ENCODE data around the gene LGR6.

The LGR6 gene

DNA sequence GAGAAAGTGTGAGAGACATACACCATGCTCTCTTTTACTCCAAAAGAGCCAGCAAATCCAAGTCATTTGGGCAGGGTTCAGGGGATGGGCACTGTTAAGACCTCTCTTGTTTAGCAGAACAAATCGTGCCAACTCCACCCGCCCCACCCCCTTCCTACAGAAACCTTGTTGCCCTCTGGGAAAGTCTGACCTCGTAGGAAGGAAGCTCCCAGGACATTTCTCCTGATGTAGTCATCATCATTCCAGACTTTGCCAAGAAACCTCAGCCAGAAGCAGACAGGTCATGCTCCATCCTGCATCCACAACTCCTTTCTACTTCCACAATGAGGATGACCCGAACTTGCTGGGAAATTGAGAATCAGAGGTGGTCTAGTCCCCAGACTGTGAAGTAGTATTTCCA lies 90.4 kb downstream of the LGR6 start:
- no peaks in the 10 kb centered on the region for H3K36me3 ChIP-seq (ENCODE audit: control insufficient read depth in 2 of 2, insufficient read depth in 2 of 2, low read length in 2 of 2)
- H3K9ac ChIP-seq (ENCODE audit: low read length in 2 of 2) = no peak overlapping the region
- no peak overlapping the region for H3K27ac ChIP-seq (ENCODE audit: low read length)
- H3K9me3 ChIP-seq (ENCODE audit: control insufficient read depth in 2 of 2, low read length in 2 of 2) = no peaks in the 10 kb centered on the region
- peaks cover 2% of the 10 kb centered on the region for H3K4me1 ChIP-seq (ENCODE audit: control insufficient read depth, insufficient read depth, low read length)
- peaks cover 0 to 7% of the 10 kb centered on the region in 2 donors for H3K27me3 ChIP-seq (ENCODE audit: control insufficient read depth in 1 of 2, insufficient read depth in 2 of 2, low read length in 2 of 2)
- H3K4me3 ChIP-seq (ENCODE audit: low read length in 2 of 2) = no peak overlapping the region

DNA sequence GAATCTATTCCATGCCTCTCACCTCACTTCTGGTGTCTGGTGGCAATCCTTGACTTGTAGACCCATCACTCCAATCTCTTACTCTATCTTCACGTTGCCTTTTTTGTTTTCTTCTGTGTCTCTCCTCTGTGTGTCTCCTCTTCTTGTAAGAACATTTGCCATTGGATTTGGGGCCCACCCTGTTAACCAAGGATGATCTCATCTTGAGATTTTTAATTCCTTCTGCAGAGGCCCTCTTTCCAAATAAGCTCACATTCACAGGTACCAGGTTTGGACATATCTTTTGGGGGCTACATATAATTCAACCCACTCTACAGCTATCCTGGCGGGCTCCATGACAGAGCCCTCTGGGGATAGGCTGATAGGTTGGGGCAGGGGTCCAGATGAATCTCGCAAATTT lies 92.3 kb downstream of the LGR6 start:
- Histone ChIP-seq H3K9me3 (ENCODE audit: control insufficient read depth in 2 of 2, low read length in 2 of 2) (no peaks in the 10 kb centered on the region), H3K36me3 (ENCODE audit: control insufficient read depth in 2 of 2, insufficient read depth in 2 of 2, low read length in 2 of 2) (no peaks in the 10 kb centered on the region), H3K9ac (ENCODE audit: low read length in 2 of 2) (no peak overlapping the region), H3K27ac (ENCODE audit: low read length) (no peak overlapping the region), H3K4me3 (ENCODE audit: low read length in 2 of 2) (no peak overlapping the region), H3K4me1 (ENCODE audit: control insufficient read depth, insufficient read depth, low read length) (peaks cover 2% of the 10 kb centered on the region), H3K27me3 (ENCODE audit: control insufficient read depth in 1 of 2, insufficient read depth in 2 of 2, low read length in 2 of 2) (peaks cover 0 to 7% of the 10 kb centered on the region in 2 donors)

DNA sequence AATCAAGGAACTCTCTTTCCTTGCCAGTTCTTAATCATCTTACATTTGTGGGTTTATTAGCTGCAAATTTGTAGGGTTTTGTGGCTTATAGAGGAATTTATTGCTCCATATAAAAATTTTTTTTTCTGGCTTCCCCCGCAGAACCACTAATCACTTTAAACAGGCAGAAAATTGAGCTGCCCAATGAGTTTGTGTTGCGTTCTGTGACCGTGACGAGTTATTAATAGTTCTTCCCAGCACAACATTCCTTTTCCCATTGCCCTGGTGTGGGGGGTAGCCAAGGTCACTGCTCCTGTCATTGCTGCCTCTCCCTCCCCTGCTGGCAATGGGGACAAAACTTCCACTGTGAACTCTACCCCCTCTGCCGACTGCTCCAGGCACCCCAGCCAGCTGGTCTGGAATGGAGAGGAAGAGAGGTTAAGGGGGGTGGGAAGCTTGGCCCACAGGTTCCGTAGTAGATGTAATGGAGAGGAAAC lies 93.1 kb downstream of the LGR6 start:
- Histone ChIP-seq H3K27me3 (ENCODE audit: control insufficient read depth in 1 of 2, insufficient read depth in 2 of 2, low read length in 2 of 2) (peaks cover 0 to 7% of the 10 kb centered on the region in 2 donors), H3K9me3 (ENCODE audit: control insufficient read depth in 2 of 2, low read length in 2 of 2) (no peaks in the 10 kb centered on the region), H3K4me1 (ENCODE audit: control insufficient read depth, insufficient read depth, low read length) (peaks cover 2% of the 10 kb centered on the region), H3K27ac (ENCODE audit: low read length) (no peak overlapping the region), H3K4me3 (ENCODE audit: low read length in 2 of 2) (no peak overlapping the region), H3K9ac (ENCODE audit: low read length in 2 of 2) (no peak overlapping the region), H3K36me3 (ENCODE audit: control insufficient read depth in 2 of 2, insufficient read depth in 2 of 2, low read length in 2 of 2) (no peaks in the 10 kb centered on the region)

DNA sequence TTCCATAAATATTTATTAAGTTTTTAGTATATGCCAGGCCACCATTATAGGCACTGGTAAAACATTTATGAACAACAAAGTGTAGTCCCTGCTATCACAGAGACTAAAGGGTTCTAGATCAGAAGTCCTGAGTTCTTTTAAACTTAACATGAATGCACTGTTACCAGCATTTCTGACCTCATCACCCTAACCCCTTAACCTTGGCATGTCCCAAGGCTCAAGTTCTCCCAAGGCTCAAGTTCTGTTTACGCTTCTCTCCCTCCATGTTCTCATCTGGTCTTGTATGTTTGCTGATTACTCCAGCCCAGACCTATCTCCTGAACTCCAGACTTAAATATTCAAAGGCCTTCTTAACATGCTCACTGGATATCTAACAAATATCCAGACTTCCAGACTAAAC lies 93.6 kb downstream of the LGR6 start:
- no peak overlapping the region for H3K4me3 ChIP-seq (ENCODE audit: low read length in 2 of 2)
- peaks cover 2% of the 10 kb centered on the region for H3K4me1 ChIP-seq (ENCODE audit: control insufficient read depth, insufficient read depth, low read length)
- no peak overlapping the region for H3K9ac ChIP-seq (ENCODE audit: low read length in 2 of 2)
- H3K27me3 ChIP-seq (ENCODE audit: control insufficient read depth in 1 of 2, insufficient read depth in 2 of 2, low read length in 2 of 2) = peaks cover 0 to 7% of the 10 kb centered on the region in 2 donors
- H3K36me3 ChIP-seq (ENCODE audit: control insufficient read depth in 2 of 2, insufficient read depth in 2 of 2, low read length in 2 of 2) = no peaks in the 10 kb centered on the region
- H3K9me3 ChIP-seq (ENCODE audit: control insufficient read depth in 2 of 2, low read length in 2 of 2) = no peaks in the 10 kb centered on the region
- H3K27ac ChIP-seq (ENCODE audit: low read length) = no peak overlapping the region

DNA sequence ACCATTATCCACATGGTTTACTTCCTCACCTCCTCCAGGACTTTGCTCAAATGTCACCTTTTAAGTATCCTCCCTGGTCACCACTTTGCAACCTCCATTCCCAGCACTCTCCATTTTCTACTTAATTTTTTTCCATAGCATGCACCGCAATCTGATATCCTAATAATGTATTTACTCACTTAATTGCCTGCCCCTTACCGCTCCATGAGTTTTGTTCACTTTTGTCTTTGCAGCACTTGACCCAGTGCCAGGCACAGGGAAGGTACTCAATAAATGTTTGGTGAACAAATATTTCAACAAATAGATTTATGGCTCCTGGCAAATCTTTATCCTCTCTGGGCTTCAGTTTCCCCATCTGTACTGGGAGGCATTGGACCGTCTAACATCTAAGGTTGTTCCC lies 94.6 kb downstream of the LGR6 start:
- no peak overlapping the region for H3K4me3 ChIP-seq (ENCODE audit: low read length in 2 of 2)
- no peaks in the 10 kb centered on the region for H3K36me3 ChIP-seq (ENCODE audit: control insufficient read depth in 2 of 2, insufficient read depth in 2 of 2, low read length in 2 of 2)
- peaks cover 0 to 4% of the 10 kb centered on the region in 2 donors for H3K9me3 ChIP-seq (ENCODE audit: control insufficient read depth in 2 of 2, low read length in 2 of 2)
- H3K9ac ChIP-seq (ENCODE audit: low read length in 2 of 2) = no peak overlapping the region
- H3K27me3 ChIP-seq (ENCODE audit: control insufficient read depth in 1 of 2, insufficient read depth in 2 of 2, low read length in 2 of 2) = peaks cover 0 to 7% of the 10 kb centered on the region in 2 donors
- no peak overlapping the region for H3K27ac ChIP-seq (ENCODE audit: low read length)
- peaks cover 2% of the 10 kb centered on the region for H3K4me1 ChIP-seq (ENCODE audit: control insufficient read depth, insufficient read depth, low read length)

DNA sequence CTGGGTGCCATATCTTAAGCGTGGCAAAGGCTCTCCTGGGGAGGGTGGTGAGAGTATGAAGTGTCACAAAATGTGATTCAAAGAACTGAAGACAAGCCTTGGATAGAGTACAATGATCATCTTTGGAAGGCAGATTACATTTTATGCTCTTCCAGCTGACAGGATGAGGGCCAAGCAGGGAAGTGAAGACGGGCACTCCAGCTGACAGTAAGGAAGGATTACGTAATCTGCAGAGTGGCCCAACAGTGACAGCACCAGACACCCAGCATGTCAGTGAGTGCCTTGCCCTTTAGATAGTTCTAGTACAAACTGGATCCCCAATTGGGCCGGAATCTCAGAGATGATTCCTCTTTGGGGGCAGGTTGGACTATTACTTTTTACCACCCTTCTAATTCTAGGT lies 95.4 kb downstream of the LGR6 start:
- no peak overlapping the region for H3K9ac ChIP-seq (ENCODE audit: low read length in 2 of 2)
- H3K4me3 ChIP-seq (ENCODE audit: low read length in 2 of 2) = no peak overlapping the region

DNA sequence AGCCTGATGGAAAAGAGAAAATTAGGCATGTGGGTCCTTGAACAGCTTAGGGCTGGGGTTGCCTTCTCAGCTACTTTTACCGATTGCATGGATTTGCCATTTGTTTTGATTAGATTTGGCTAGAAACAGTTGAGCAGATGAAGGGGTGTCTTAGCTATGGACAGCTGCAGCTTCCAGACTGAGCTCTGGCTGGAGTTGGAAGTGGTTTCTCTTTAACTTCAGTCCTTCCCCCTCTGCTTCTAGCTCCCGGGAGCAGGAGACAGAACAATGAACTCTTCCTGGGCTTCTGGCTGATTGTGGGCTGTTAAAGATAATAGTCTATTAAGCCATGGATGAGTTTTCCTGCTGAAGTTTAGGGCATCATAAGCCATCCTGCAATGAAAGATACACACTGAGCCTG lies 97.4 kb downstream of the LGR6 start:
- Histone ChIP-seq H3K4me3 (ENCODE audit: low read length in 2 of 2) (no peak overlapping the region), H3K36me3 (ENCODE audit: control insufficient read depth in 2 of 2, insufficient read depth in 2 of 2, low read length in 2 of 2) (no peaks in the 10 kb centered on the region), H3K9ac (ENCODE audit: low read length in 2 of 2) (no peak overlapping the region), H3K27ac (ENCODE audit: low read length) (no peak overlapping the region), H3K27me3 (ENCODE audit: control insufficient read depth in 1 of 2, insufficient read depth in 2 of 2, low read length in 2 of 2) (peaks cover 0 to 4% of the 10 kb centered on the region in 2 donors), H3K9me3 (ENCODE audit: control insufficient read depth in 2 of 2, low read length in 2 of 2) (peaks cover 0 to 4% of the 10 kb centered on the region in 2 donors), H3K4me1 (ENCODE audit: control insufficient read depth, insufficient read depth, low read length) (no peaks in the 10 kb centered on the region)

More for the DNA sequence above, 95.4 kb downstream of the LGR6 start:
- Histone ChIP-seq H3K27ac (ENCODE audit: low read length) (no peak overlapping the region), H3K9me3 (ENCODE audit: control insufficient read depth in 2 of 2, low read length in 2 of 2) (peaks cover 0 to 4% of the 10 kb centered on the region in 2 donors), H3K36me3 (ENCODE audit: control insufficient read depth in 2 of 2, insufficient read depth in 2 of 2, low read length in 2 of 2) (no peaks in the 10 kb centered on the region), H3K27me3 (ENCODE audit: control insufficient read depth in 1 of 2, insufficient read depth in 2 of 2, low read length in 2 of 2) (peaks cover 0 to 4% of the 10 kb centered on the region in 2 donors), H3K4me1 (ENCODE audit: control insufficient read depth, insufficient read depth, low read length) (no peaks in the 10 kb centered on the region)

DNA sequence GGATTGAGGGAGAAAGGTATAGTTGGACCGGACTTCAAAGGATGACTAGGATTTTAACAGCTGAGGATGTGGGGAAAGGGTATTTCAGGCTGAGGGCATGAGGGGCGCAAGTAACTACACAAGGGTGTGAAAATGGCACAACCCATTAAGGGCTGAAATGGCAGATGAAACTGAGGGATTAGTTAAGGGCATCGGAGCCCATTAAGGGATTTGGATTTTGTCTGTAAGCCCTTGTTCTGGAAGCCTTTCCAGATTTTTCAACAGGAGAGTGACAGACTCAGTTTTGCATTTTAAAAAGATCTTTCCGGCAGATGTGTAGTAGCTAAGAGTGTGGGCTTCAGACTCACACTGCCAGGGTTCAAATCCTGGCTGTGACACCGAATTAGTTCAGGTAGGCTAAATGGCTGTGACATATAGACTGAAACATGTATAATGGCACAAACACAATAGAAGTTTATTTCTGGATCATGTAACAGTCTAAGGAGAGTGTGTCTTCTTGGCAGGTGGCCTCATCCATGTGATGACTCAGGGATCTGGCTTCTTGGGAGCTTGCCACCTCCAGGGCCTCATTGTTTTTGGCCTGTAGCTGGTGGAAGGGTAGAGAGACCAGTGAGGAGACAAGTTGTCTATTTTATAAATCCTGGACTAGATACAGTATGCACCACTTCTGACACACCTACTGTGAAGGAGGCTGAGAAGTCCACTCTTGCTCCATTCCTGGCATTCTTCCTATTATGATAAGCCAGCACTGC lies 98.5 kb downstream of the LGR6 start:
- peaks cover 0 to 4% of the 10 kb centered on the region in 2 donors for H3K9me3 ChIP-seq (ENCODE audit: control insufficient read depth in 2 of 2, low read length in 2 of 2)
- no peaks in the 10 kb centered on the region for H3K36me3 ChIP-seq (ENCODE audit: control insufficient read depth in 2 of 2, insufficient read depth in 2 of 2, low read length in 2 of 2)
- no peak overlapping the region for H3K27ac ChIP-seq (ENCODE audit: low read length)
- H3K4me3 ChIP-seq (ENCODE audit: low read length in 2 of 2) = no peak overlapping the region
- H3K4me1 ChIP-seq (ENCODE audit: control insufficient read depth, insufficient read depth, low read length) = no peaks in the 10 kb centered on the region
- H3K9ac ChIP-seq (ENCODE audit: low read length in 2 of 2) = no peak overlapping the region
- H3K27me3 ChIP-seq (ENCODE audit: control insufficient read depth in 1 of 2, insufficient read depth in 2 of 2, low read length in 2 of 2) = peaks cover 0 to 4% of the 10 kb centered on the region in 2 donors

DNA sequence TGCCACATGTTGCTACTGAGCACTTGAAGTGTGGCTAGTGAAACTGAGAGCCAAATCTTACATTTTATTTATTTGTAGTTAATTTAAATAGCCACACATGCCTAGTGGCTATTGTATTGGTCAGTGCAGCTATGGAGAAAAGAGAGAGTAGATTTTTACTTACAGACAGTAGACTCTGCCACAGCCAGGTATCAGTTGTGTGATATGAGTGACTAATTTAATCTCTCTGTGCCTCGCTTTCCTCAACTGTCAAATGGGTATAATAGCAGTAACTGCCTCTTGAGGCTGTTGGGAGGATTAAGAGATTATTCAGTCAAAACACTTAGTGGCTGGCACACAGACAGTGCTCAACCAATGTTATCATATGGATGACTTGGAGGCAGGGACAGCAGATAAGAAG lies 99.2 kb downstream of the LGR6 start:
- Histone ChIP-seq H3K4me3 (ENCODE audit: low read length in 2 of 2) (no peak overlapping the region), H3K4me1 (ENCODE audit: control insufficient read depth, insufficient read depth, low read length) (no peaks in the 10 kb centered on the region), H3K36me3 (ENCODE audit: control insufficient read depth in 2 of 2, insufficient read depth in 2 of 2, low read length in 2 of 2) (no peaks in the 10 kb centered on the region), H3K27ac (ENCODE audit: low read length) (no peak overlapping the region), H3K9me3 (ENCODE audit: control insufficient read depth in 2 of 2, low read length in 2 of 2) (peaks cover 0 to 4% of the 10 kb centered on the region in 2 donors), H3K27me3 (ENCODE audit: control insufficient read depth in 1 of 2, insufficient read depth in 2 of 2, low read length in 2 of 2) (peaks cover 0 to 4% of the 10 kb centered on the region in 2 donors), H3K9ac (ENCODE audit: low read length in 2 of 2) (no peak overlapping the region)

DNA sequence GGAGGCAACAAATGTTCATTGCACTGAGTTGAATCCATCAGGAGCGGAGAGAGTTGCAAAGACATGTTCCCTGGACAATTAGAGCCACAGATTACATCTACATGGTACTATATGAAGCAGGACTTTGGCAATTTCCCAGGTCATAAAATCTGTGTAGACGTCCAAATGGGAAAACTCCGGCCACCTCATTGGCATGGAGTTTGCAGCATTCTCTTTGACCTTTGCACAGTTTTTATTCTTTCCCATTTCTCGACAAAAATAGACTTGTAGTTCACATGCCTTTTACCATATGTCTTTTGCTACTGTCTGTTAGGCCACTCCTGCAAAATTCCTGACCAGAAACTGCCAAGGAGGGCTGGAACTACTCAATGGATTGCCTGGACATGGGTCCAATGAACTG lies 100.0 kb downstream of the LGR6 start:
- H3K4me1 ChIP-seq (ENCODE audit: control insufficient read depth, insufficient read depth, low read length) = no peaks in the 10 kb centered on the region
- H3K36me3 ChIP-seq (ENCODE audit: control insufficient read depth in 2 of 2, insufficient read depth in 2 of 2, low read length in 2 of 2) = no peaks in the 10 kb centered on the region
- no peak overlapping the region for H3K9ac ChIP-seq (ENCODE audit: low read length in 2 of 2)
- H3K27me3 ChIP-seq (ENCODE audit: control insufficient read depth in 1 of 2, insufficient read depth in 2 of 2, low read length in 2 of 2) = peaks cover 0 to under 1% of the 10 kb centered on the region in 2 donors
- peaks cover 0 to 4% of the 10 kb centered on the region in 2 donors for H3K9me3 ChIP-seq (ENCODE audit: control insufficient read depth in 2 of 2, low read length in 2 of 2)
- H3K27ac ChIP-seq (ENCODE audit: low read length) = no peak overlapping the region
- H3K4me3 ChIP-seq (ENCODE audit: low read length in 2 of 2) = no peak overlapping the region

DNA sequence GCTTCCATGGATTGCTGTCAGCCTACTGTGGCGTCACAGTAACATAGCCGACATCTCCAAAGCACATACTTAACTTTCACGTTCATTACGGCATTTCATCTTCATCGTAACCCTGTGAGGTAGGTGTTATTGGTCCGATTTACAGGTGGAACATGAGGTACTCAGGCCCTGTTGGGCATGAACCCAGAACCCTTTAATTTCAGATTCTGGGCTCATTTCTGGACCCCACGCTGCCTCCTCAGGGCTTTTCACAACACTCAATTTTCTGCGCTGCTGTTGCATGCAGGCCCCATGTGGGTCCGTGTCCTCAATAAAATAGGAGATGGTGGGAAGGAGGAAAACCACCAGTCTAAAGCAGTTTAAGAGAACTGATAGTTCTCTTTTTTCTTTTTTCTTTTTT lies 108.6 kb downstream of the LGR6 start:
- Histone ChIP-seq H3K9ac (ENCODE audit: low read length in 2 of 2) (no peak overlapping the region), H3K27me3 (ENCODE audit: control insufficient read depth in 1 of 2, insufficient read depth in 2 of 2, low read length in 2 of 2) (peaks cover 0 to 4% of the 10 kb centered on the region in 2 donors), H3K27ac (ENCODE audit: low read length) (no peak overlapping the region), H3K36me3 (ENCODE audit: control insufficient read depth in 2 of 2, insufficient read depth in 2 of 2, low read length in 2 of 2) (no peaks in the 10 kb centered on the region), H3K9me3 (ENCODE audit: control insufficient read depth in 2 of 2, low read length in 2 of 2) (no peaks in the 10 kb centered on the region), H3K4me3 (ENCODE audit: low read length in 2 of 2) (no peak overlapping the region), H3K4me1 (ENCODE audit: control insufficient read depth, insufficient read depth, low read length) (no peaks in the 10 kb centered on the region)
